ENCODE measurements around the gene SLC35F3.

GRCh38 chr1:234234199-234234598, 329.7 kb downstream of the SLC35F3 start:
- TF ChIP-seq, protein P1, sequence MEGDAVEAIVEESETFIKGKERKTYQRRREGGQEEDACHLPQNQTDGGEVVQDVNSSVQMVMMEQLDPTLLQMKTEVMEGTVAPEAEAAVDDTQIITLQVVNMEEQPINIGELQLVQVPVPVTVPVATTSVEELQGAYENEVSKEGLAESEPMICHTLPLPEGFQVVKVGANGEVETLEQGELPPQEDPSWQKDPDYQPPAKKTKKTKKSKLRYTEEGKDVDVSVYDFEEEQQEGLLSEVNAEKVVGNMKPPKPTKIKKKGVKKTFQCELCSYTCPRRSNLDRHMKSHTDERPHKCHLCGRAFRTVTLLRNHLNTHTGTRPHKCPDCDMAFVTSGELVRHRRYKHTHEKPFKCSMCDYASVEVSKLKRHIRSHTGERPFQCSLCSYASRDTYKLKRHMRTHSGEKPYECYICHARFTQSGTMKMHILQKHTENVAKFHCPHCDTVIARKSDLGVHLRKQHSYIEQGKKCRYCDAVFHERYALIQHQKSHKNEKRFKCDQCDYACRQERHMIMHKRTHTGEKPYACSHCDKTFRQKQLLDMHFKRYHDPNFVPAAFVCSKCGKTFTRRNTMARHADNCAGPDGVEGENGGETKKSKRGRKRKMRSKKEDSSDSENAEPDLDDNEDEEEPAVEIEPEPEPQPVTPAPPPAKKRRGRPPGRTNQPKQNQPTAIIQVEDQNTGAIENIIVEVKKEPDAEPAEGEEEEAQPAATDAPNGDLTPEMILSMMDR (IDR thresholded peaks at IDR 0.05): no peak
- no peak for TF ChIP-seq POLR2A (IDR thresholded peaks at IDR 0.05)

All from right lobe of liver (tissue), 4 donors.